ENCODE results near the gene SHANK3.

Gene SHANK3

DNA sequence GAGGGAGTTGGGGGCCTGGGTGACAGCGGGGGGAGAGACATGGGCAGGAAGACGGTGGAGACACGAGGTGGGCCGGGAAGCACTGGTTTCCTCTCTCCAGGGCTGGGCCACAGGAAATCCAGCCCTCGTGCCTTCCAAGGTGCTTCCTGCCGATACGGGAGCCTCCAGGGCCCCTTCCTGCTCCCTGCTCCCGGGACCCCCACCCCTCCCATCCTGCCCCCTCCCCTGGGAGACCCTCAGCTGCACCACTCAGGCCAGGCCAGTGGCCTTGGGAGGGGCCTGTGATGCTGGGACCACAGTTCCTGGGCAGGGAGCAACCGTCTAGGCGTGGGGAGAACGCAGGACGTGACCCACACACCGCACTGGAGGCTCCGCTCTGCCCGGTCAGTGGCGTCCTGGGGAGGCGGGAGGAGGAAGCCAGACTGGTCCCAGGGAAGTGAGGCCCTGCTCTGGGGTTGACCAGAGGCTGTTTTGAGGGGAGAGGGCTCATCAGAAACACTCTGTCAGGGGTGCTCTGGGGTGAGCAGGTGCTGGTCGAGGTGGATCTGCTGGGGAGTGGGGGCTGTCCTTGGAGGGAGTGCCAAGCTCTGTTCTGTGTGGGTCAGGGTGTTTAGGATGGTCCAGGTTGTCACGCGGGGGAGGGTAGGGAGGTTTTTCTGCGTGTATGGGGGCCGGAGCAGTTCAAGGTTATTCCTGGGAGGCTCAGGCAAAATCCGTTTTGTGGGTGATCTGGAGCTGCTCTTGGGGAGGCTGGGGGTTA, at the start of gene SHANK3:
SHANK3 (plus strand) TSS at position 353 of the 760 bp plus-strand sequence.
- Mint-ChIP-seq H3K27me3 (ENCODE audit: low read depth) (peaks cover 26% of the 10 kb centered on the region), H3K36me3 (ENCODE audit: low read depth) (peaks cover 7% of the 10 kb centered on the region), H3K4me1 (peaks cover 13% of the 10 kb centered on the region), H3K27ac (peak within 1 kb of the TSS; percentile 37 to 80 (median 48)), H3K4me3 (peak within 1 kb of the TSS; percentile 75 to 83 (median 81)), H3K9me3 (no peaks in the 10 kb centered on the region)
- TF ChIP-seq, protein P1, sequence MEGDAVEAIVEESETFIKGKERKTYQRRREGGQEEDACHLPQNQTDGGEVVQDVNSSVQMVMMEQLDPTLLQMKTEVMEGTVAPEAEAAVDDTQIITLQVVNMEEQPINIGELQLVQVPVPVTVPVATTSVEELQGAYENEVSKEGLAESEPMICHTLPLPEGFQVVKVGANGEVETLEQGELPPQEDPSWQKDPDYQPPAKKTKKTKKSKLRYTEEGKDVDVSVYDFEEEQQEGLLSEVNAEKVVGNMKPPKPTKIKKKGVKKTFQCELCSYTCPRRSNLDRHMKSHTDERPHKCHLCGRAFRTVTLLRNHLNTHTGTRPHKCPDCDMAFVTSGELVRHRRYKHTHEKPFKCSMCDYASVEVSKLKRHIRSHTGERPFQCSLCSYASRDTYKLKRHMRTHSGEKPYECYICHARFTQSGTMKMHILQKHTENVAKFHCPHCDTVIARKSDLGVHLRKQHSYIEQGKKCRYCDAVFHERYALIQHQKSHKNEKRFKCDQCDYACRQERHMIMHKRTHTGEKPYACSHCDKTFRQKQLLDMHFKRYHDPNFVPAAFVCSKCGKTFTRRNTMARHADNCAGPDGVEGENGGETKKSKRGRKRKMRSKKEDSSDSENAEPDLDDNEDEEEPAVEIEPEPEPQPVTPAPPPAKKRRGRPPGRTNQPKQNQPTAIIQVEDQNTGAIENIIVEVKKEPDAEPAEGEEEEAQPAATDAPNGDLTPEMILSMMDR (IDR thresholded peaks at IDR 0.05; ENCODE audit: unreplicated experiment in 3 of 3), result no peak

DNA sequence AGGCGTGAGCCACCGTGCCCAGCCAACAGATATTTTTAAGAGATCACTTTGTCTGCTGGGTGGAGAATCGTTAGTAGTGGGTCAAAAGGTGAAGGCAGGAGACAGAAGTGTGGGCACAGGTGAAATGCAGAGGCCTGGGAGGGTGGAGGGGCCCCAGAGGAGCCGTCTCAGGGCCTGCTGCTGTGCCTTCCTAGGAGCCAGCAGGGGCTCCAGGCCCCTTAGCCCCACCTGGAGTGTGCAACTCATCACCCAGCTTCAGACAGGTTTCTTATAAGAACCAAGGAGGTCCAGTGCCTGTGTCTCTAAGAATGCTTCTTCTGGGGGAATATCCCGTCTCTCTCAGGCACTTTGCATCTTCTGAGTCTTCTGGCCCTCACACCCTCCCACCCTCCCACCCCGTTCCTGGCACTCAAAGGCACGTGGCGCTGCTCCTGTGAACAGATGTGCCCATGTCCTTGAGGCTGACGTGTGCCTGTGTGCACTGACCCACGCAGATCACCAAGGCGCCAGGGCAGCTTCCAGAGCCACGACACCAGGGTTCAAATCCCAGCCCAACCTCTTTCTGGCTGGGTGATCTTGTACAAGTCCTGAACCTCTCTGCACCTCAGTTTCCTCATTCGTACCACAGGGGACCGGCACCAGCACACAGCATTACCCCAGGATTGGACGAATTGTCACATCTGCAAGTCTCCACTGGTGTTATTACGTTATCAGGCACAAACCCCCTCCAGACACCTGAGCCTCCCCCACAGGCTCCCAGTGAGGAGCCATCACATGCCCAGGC, 48.1 kb upstream of the SHANK3 start:
- H3K4me1 Mint-ChIP-seq, result peaks cover 32% of the 10 kb centered on the region
- no peaks in the 10 kb centered on the region for H3K36me3 Mint-ChIP-seq (ENCODE audit: low read depth)
- H3K27ac Mint-ChIP-seq, result no peak overlapping the region
- peaks cover 12% of the 10 kb centered on the region for H3K27me3 Mint-ChIP-seq (ENCODE audit: low read depth)
- no peaks in the 10 kb centered on the region for H3K9me3 Mint-ChIP-seq
- TF ChIP-seq, protein P1 (IDR thresholded peaks at IDR 0.05; ENCODE audit: unreplicated experiment in 3 of 3), result no peak
- peak overlapping the region in 1 of 3 experiments; percentile 8 for H3K4me3 Mint-ChIP-seq

DNA sequence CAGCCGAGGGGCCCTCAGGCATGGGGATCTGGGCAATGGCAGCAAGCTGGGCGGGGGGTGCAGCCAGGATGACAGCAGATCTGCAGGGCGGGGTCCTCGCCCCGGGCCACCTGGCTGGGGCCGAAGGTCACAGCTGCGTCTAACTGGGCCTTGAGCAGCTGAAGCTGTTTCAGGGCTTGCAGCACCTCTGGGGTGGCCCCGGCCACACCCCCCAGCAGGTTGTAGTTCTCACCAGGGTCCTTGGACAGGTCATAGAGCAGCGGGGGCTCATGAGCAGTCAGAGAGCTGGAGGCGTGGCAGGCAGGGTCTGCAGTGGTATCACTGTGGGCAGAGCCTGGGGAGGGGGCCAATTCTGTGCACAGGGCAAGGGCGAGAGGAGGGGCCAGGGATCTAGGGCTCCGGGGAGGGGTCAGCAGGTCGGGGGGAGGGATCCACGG, 47.5 kb upstream of the SHANK3 start:
- Mint-ChIP-seq H3K9me3 (no peaks in the 10 kb centered on the region), H3K4me3 (peak overlapping the region in 1 of 3 experiments; percentile 11)

DNA sequence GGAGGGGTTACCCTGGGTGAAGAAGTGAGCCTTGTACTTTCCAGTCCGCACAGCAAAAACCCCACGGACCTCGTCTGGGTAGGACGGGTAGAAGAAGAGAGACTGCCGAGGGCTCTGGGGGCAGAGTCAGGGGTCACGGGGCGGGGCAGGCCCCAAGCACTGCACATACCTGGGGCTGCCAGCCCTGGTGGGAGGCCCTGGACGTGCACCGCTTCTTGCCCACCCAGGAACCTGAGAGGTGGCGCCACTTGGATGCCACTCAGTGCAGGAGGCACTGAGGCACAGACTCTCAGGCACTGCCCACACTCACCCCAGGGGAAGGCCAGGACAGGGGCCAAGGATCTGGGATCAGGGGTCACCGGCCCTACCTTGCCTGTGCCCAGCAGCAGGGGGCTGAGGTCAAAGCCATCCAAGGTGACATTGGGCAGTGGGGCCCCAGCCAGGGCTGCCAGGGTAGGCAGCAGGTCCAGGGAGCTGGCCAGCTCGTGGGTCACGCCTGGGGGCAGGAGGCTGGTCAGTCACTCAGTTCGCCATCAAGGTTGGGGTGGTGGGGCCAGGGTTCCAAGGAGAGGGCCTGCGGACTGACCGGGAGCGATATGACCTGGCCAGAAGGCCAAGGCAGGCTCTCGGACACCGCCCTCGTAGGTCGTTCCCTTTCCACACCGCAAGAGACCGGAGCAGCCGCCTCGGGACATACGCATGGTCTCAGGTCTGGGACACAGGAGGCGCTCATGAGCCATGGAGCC, 46.9 kb upstream of the SHANK3 start:
- H3K27me3 Mint-ChIP-seq (ENCODE audit: low read depth), result peaks cover 13% of the 10 kb centered on the region
- TF ChIP-seq, protein P1 (IDR thresholded peaks at IDR 0.05; ENCODE audit: unreplicated experiment in 3 of 3), result no peak
- no peaks in the 10 kb centered on the region for H3K36me3 Mint-ChIP-seq (ENCODE audit: low read depth)
- H3K27ac Mint-ChIP-seq, result no peak overlapping the region
- H3K4me1 Mint-ChIP-seq, result peaks cover 35% of the 10 kb centered on the region
- peak overlapping the region in 1 of 3 experiments; percentile 11 for H3K4me3 Mint-ChIP-seq
- no peaks in the 10 kb centered on the region for H3K9me3 Mint-ChIP-seq

More for the DNA sequence above, 47.5 kb upstream of the SHANK3 start:
- no peak overlapping the region for H3K27ac Mint-ChIP-seq
- H3K27me3 Mint-ChIP-seq (ENCODE audit: low read depth), result peaks cover 13% of the 10 kb centered on the region
- TF ChIP-seq, protein P1 (IDR thresholded peaks at IDR 0.05; ENCODE audit: unreplicated experiment in 3 of 3), result no peak
- H3K4me1 Mint-ChIP-seq, result peaks cover 38% of the 10 kb centered on the region
- H3K36me3 Mint-ChIP-seq (ENCODE audit: low read depth), result no peaks in the 10 kb centered on the region

DNA sequence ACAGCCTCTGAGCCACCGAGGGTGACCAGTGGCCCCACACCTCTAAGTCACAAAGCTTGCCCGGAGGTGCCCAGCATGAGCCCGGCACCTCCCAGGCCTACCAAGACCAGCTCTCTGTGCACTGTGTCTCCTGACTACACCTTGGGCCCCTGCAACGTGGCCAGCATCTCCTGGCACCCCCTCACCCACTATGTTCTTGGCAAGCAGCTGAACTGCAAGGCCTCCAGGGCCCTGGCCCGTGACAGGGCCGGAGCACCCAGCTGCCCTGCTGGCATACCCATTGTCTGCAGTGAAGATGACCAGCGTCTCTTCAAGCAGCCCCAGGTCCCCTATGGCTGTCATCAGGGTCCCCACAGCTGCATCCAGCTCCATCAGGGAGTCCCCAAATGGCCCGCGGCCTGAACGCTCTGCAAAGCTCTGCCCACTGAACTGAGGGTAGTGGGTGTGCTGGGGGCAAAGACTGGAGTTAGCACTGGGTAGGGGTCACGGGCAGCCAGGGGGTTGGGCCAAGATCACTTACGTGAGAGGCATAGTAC, 46.2 kb upstream of the SHANK3 start:
- no peaks in the 10 kb centered on the region for H3K36me3 Mint-ChIP-seq (ENCODE audit: low read depth)
- TF ChIP-seq, protein P1 (IDR thresholded peaks at IDR 0.05; ENCODE audit: unreplicated experiment in 3 of 3), result no peak
- H3K4me3 Mint-ChIP-seq, result peak overlapping the region; percentile 66 to 70 (median 66)
- no peak overlapping the region for H3K27ac Mint-ChIP-seq
- H3K4me1 Mint-ChIP-seq, result peaks cover 28% of the 10 kb centered on the region
- H3K27me3 Mint-ChIP-seq (ENCODE audit: low read depth), result peaks cover 13% of the 10 kb centered on the region
- H3K9me3 Mint-ChIP-seq, result no peaks in the 10 kb centered on the region

Measured in nephron (organoid).